ENCODE measurements around the gene PLA2G4F.

The PLA2G4F gene

GRCh38 chr15:42146551-42147430, 9.6 kb downstream of the PLA2G4F start:
- Histone ChIP-seq H3K9me3 (no peaks in the 10 kb centered on the region), H3K4me3 (ENCODE audit: low read depth in 1 of 2, low read length in 1 of 2) (no peak overlapping the region), H3K36me3 (no peaks in the 10 kb centered on the region), H3K4me1 (ENCODE audit: control insufficient read depth in 1 of 2, insufficient read depth in 1 of 2, low read depth in 1 of 2, low read length in 1 of 2) (no peaks in the 10 kb centered on the region), H3K27me3 (no peaks in the 10 kb centered on the region), H3K27ac (no peak overlapping the region)
- TF ChIP-seq CTCF (IDR thresholded peaks at IDR 0.05), result no peak

GRCh38 chr15:42145546-42146455, 10.6 kb downstream of the PLA2G4F start:
- Histone ChIP-seq H3K4me1 (ENCODE audit: control insufficient read depth in 1 of 2, insufficient read depth in 1 of 2, low read depth in 1 of 2, low read length in 1 of 2) (no peaks in the 10 kb centered on the region), H3K4me3 (ENCODE audit: low read depth in 1 of 2, low read length in 1 of 2) (no peak overlapping the region), H3K27ac (no peak overlapping the region), H3K27me3 (no peaks in the 10 kb centered on the region), H3K9me3 (no peaks in the 10 kb centered on the region), H3K36me3 (no peaks in the 10 kb centered on the region)
- TF ChIP-seq CTCF (IDR thresholded peaks at IDR 0.05), result no peak

GRCh38 chr15:42144841-42145375, 11.5 kb downstream of the PLA2G4F start:
- no peak overlapping the region for H3K4me3 ChIP-seq (ENCODE audit: low read depth in 1 of 2, low read length in 1 of 2)
- H3K27me3 ChIP-seq, result no peaks in the 10 kb centered on the region
- no peaks in the 10 kb centered on the region for H3K4me1 ChIP-seq (ENCODE audit: control insufficient read depth in 1 of 2, insufficient read depth in 1 of 2, low read depth in 1 of 2, low read length in 1 of 2)
- H3K9me3 ChIP-seq, result no peaks in the 10 kb centered on the region
- TF ChIP-seq CTCF (IDR thresholded peaks at IDR 0.05), result no peak
- H3K27ac ChIP-seq, result no peak overlapping the region
- H3K36me3 ChIP-seq, result no peaks in the 10 kb centered on the region

- H3K27me3 ChIP-seq, result no peaks in the 10 kb centered on the region
- H3K27ac ChIP-seq, result no peak overlapping the region
These were observed 12.4 kb downstream of the PLA2G4F start for GRCh38 chr15:42143866-42144625.

More at GRCh38 chr15:42143866-42144625, 12.4 kb downstream of the PLA2G4F start:
- H3K36me3 ChIP-seq, result no peaks in the 10 kb centered on the region
- H3K4me3 ChIP-seq (ENCODE audit: low read depth in 1 of 2, low read length in 1 of 2), result no peak overlapping the region
- H3K4me1 ChIP-seq (ENCODE audit: control insufficient read depth in 1 of 2, insufficient read depth in 1 of 2, low read depth in 1 of 2, low read length in 1 of 2), result no peaks in the 10 kb centered on the region
- no peaks in the 10 kb centered on the region for H3K9me3 ChIP-seq
- no peak for TF ChIP-seq CTCF (IDR thresholded peaks at IDR 0.05)
